Neural progenitor cell (in vitro differentiated cells): ENCODE data around the gene GABBR2. TPM values are rescaled to one million over a fixed set of nuclear protein-coding genes. Genes with fewer than 3 reads are reported as not detected.

Source experiments
- DNase-seq: peaks from one replicate; pipeline ENCODE4 v3.0.0-alpha.2; 2016; ENCODE audit warnings: low spot score
- H2AFZ ChIP-seq: fragments of 200-600 bp; sonication (generic); replicated peaks from 2 replicates; pipeline ENCODE4 v1.6.1; 2016; ENCODE audit warnings: antibody characterized with exemption
- H3F3A ChIP-seq: fragments of 200-600 bp; sonication (generic); 2 replicates; pipeline ENCODE4 v1.6.1; 2016; ENCODE audit warnings: antibody characterized with exemption, low read depth
- H3K27ac ChIP-seq: fragments of 200-600 bp; sonication (generic); 2 replicates; pipeline ENCODE4 v1.5.1; 2016; ENCODE audit warnings: mild to moderate bottlenecking
- H3K27me3 ChIP-seq: fragments of 200-600 bp; sonication (generic); 2 replicates; pipeline ENCODE4 v1.6.1; 2016; ENCODE audit warnings: mild to moderate bottlenecking, moderate library complexity
- H3K36me3 ChIP-seq: fragments of 200-600 bp; sonication (generic); 2 replicates; pipeline ENCODE4 v1.5.1; 2016
- H3K4me1 ChIP-seq: fragments of 200-600 bp; sonication (generic); 2 replicates; pipeline ENCODE4 v1.6.1; 2016; ENCODE audit warnings: mixed run types
- H3K4me2 ChIP-seq: fragments of 200-600 bp; sonication (generic); 2 replicates; pipeline ENCODE4 v1.6.1; 2016
- H3K4me3 ChIP-seq: fragments of 200-600 bp; sonication (generic); 2 replicates; pipeline ENCODE4 v1.5.1; 2016
- H3K79me2 ChIP-seq: fragments of 200-600 bp; sonication (generic); 2 replicates; pipeline ENCODE4 v1.6.1; 2016; ENCODE audit warnings: low read depth
- H3K9ac ChIP-seq: fragments of 200-600 bp; sonication (generic); 2 replicates; pipeline ENCODE4 v1.6.1; 2016
- H3K9me3 ChIP-seq: fragments of 200-600 bp; sonication (generic); 2 replicates; pipeline ENCODE4 v1.5.1; 2016; ENCODE audit warnings: low read depth
- H4K20me1 ChIP-seq: fragments of 200-600 bp; sonication (generic); 2 replicates; pipeline ENCODE4 v1.6.1; 2016; ENCODE audit warnings: low read depth
- H3K27ac Mint-ChIP-seq: 3 replicates; pipeline ENCODE4 v1.8.0; 2021; ENCODE audit warnings: mixed read lengths
- H3K27me3 Mint-ChIP-seq: 2 replicates; pipeline ENCODE4 v1.8.0; 2022; ENCODE audit warnings: low read depth, mild to moderate bottlenecking, inconsistent platforms, moderate library complexity, mixed read lengths; ENCODE audit not compliant: insufficient read depth
- H3K36me3 Mint-ChIP-seq: 3 replicates; pipeline ENCODE4 v1.8.0; 2021; ENCODE audit warnings: mixed read lengths
- H3K4me1 Mint-ChIP-seq: 3 replicates; pipeline ENCODE4 v1.8.0; 2021; ENCODE audit warnings: mixed read lengths
- H3K4me3 Mint-ChIP-seq: 3 replicates; pipeline ENCODE4 v1.8.0; 2021; ENCODE audit warnings: mild to moderate bottlenecking, moderate library complexity, mixed read lengths
- H3K9me3 Mint-ChIP-seq: 3 replicates; pipeline ENCODE4 v1.8.0; 2020; ENCODE audit warnings: mixed read lengths
- EZH2 ChIP-seq: fragments of 200-600 bp; sonication (generic); IDR thresholded peaks from 2 replicates; pipeline ENCODE4 v1.6.1; 2017; ENCODE audit warnings: antibody characterized with exemption, mild to moderate bottlenecking, moderate library complexity
- EZH2phosphoT487 ChIP-seq: fragments of 200-600 bp; sonication (generic); IDR thresholded peaks from 2 replicates; pipeline ENCODE4 v1.6.1; 2017; ENCODE audit warnings: antibody characterized with exemption
- total RNA-seq: library from RNA; depleted of rRNA; stranded (reverse); fragments of >200 nt; gene quantifications from 2 replicates; pipeline ENCODE4 v1.2.3, GENCODE V29; 2015; ENCODE audit warnings: low replicate concordance
- TF ChIP-seq, protein P1 (sequence below): fragments of 200-600 bp; sonication (generic); IDR thresholded peaks from 2 replicates; pipeline ENCODE4 v1.5.1; 2017; ENCODE audit warnings: antibody characterized with exemption, mild to moderate bottlenecking

The GABBR2 gene
- total RNA-seq, 1 donor from 2014 or later: not detected

- H3K27me3 ChIP-seq: no peaks in the 10 kb centered on the region
- Mint-ChIP-seq H3K27ac (no peak overlapping the region), H3K36me3 (no peaks in the 10 kb centered on the region), H3K27me3 (peaks cover 3% of the 10 kb centered on the region), H3K4me3 (no peak overlapping the region), H3K9me3 (peaks cover 2% of the 10 kb centered on the region), H3K4me1 (peaks cover 5% of the 10 kb centered on the region)
- H3K4me1 ChIP-seq: peaks cover 10% of the 10 kb centered on the region
- no peak overlapping the region for H2AFZ ChIP-seq
- H3K4me2 ChIP-seq: no peak overlapping the region
- DNase-seq: no peak
- no peak overlapping the region for H3K27ac ChIP-seq
- H3K79me2 ChIP-seq: no peaks in the 10 kb centered on the region
- TF ChIP-seq EZH2 (no peak), EZH2phosphoT487 (no peak)
- TF ChIP-seq, protein P1, sequence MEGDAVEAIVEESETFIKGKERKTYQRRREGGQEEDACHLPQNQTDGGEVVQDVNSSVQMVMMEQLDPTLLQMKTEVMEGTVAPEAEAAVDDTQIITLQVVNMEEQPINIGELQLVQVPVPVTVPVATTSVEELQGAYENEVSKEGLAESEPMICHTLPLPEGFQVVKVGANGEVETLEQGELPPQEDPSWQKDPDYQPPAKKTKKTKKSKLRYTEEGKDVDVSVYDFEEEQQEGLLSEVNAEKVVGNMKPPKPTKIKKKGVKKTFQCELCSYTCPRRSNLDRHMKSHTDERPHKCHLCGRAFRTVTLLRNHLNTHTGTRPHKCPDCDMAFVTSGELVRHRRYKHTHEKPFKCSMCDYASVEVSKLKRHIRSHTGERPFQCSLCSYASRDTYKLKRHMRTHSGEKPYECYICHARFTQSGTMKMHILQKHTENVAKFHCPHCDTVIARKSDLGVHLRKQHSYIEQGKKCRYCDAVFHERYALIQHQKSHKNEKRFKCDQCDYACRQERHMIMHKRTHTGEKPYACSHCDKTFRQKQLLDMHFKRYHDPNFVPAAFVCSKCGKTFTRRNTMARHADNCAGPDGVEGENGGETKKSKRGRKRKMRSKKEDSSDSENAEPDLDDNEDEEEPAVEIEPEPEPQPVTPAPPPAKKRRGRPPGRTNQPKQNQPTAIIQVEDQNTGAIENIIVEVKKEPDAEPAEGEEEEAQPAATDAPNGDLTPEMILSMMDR: no peak
- H3K36me3 ChIP-seq: no peaks in the 10 kb centered on the region
- peaks cover 4% of the 10 kb centered on the region for H3F3A ChIP-seq
- H4K20me1 ChIP-seq: no peaks in the 10 kb centered on the region
- no peak overlapping the region for H3K9ac ChIP-seq
- no peak overlapping the region for H3K4me3 ChIP-seq
- no peaks in the 10 kb centered on the region for H3K9me3 ChIP-seq
Observed at GRCh38 chr9:98654247-98654646, 54.5 kb downstream of the GABBR2 start.

DNA sequence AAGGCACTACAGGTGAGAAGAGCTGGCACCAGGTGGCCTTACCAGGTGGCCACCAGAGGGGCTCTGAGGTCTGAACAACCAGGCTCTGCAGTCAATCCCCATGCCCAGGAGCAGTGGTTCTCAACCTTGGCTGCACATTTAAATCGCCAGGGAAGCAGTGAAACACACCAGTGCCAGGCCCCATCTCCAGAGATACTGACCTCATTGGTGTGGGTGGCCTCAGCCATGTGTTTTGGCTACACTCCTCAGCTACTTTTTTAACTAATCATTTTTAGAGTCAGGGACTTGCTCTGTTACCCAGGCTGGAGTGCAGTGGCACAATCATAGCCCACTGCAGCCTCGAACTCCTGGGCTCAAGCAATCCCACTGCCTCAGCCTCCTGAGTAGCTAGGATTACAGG, 56.0 kb downstream of the GABBR2 start:
- H3K36me3 ChIP-seq: no peaks in the 10 kb centered on the region
- peaks cover 3% of the 10 kb centered on the region for H3K27me3 Mint-ChIP-seq
- TF ChIP-seq EZH2 (no peak), EZH2phosphoT487 (no peak)
- TF ChIP-seq, protein P1: no peak

DNA sequence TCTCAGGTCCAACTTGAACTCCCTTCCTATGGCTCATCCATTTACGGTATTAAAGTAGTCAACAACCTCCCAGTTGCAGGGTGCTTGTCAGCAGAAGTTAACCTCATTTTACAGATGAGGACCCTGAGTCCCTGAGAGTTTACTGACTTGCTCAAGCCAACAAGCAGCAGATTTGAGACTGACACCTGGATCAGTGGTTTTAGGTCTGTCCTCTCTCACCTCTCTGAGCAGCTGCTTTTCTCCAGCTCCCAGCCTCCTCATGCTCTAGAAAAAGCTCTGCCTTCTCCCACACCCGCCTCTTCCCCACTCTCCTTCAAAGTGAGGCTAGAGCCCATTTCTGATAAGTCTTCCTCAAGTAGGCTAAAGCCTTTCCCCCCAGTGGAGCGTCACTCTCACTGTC, 56.4 kb downstream of the GABBR2 start:
- H3K36me3 Mint-ChIP-seq: no peaks in the 10 kb centered on the region
- Histone ChIP-seq H3K27ac (no peak overlapping the region), H4K20me1 (no peaks in the 10 kb centered on the region), H3K36me3 (no peaks in the 10 kb centered on the region), H3K27me3 (no peaks in the 10 kb centered on the region), H3K9ac (no peak overlapping the region), H3K79me2 (no peaks in the 10 kb centered on the region), H3K9me3 (no peaks in the 10 kb centered on the region), H3F3A (peaks cover 4% of the 10 kb centered on the region), H3K4me3 (no peak overlapping the region), H2AFZ (no peak overlapping the region), H3K4me2 (no peak overlapping the region), H3K4me1 (peaks cover 19% of the 10 kb centered on the region)
- H3K27me3 Mint-ChIP-seq: peaks cover 3% of the 10 kb centered on the region
- H3K4me3 Mint-ChIP-seq: no peak overlapping the region
- H3K27ac Mint-ChIP-seq: no peak overlapping the region
- no peak for DNase-seq
- H3K9me3 Mint-ChIP-seq: peaks cover 2% of the 10 kb centered on the region
- peaks cover 6% of the 10 kb centered on the region for H3K4me1 Mint-ChIP-seq
- TF ChIP-seq EZH2phosphoT487: no peak
- no peak for TF ChIP-seq EZH2
- TF ChIP-seq, protein P1: no peak

More for the DNA sequence above, 56.0 kb downstream of the GABBR2 start:
- Mint-ChIP-seq H3K4me3 (no peak overlapping the region), H3K36me3 (no peaks in the 10 kb centered on the region), H3K27ac (no peak overlapping the region), H3K4me1 (peaks cover 6% of the 10 kb centered on the region), H3K9me3 (peaks cover 2% of the 10 kb centered on the region)
- Histone ChIP-seq H4K20me1 (no peaks in the 10 kb centered on the region), H3K27ac (no peak overlapping the region), H3K27me3 (no peaks in the 10 kb centered on the region), H3K4me3 (no peak overlapping the region), H3K9me3 (no peaks in the 10 kb centered on the region), H3K4me2 (no peak overlapping the region), H3K9ac (no peak overlapping the region), H3K4me1 (peaks cover 19% of the 10 kb centered on the region), H3F3A (peaks cover 4% of the 10 kb centered on the region), H2AFZ (no peak overlapping the region), H3K79me2 (no peaks in the 10 kb centered on the region)
- no peak for DNase-seq
